Fibroblast of peridontal ligament (primary cell): ENCODE results near the gene TSPAN6.

Source experiments
- DNase-seq: peaks from one replicate; pipeline ENCODE4 v3.0.0-alpha.2; 2010; ENCODE audit errors: extremely low read depth

The TSPAN6 gene

GRCh38 chrX:100636321-100636991 is at the start of gene TSPAN6:
TSPAN6 (minus strand) TSS chrX:100636806; CDS start chrX:100636694, 112 bp downstream.
- DNase-seq = peak; percentile 89

- no peak for DNase-seq
Measured at GRCh38 chrX:100685997-100686305, 49.3 kb upstream of the TSPAN6 start.

GRCh38 chrX:100685284-100685996 is 48.8 kb upstream of the TSPAN6 start:
- peak; percentile 85 for DNase-seq

DNA sequence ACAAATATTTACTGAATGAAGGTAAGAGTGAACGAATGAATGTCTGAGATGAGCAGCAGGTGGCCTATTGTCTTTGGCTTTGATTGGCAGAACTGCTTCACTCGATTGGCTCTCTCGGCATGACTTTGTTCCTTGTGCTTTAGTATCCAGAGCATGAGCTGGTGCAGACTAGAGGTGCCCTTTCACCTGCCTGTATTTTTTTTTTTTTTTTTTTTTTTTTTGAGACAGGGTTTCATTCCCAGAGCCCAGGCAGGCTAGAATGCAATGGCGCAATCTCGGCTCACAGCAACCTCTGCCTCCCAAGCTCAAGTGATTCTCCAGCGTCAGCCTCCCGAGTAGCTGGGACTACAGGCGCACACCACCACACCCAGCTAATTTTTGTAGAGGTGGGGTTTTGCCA is 46.3 kb upstream of the TSPAN6 start:
- DNase-seq = no peak

GRCh38 chrX:100681599-100681998 is 45.0 kb upstream of the TSPAN6 start:
- DNase-seq = no peak

- peak; percentile 29 for DNase-seq
Measured at GRCh38 chrX:100680756-100681155, 44.1 kb upstream of the TSPAN6 start.

- DNase-seq = no peak
Measured at GRCh38 chrX:100677611-100678181, 41.1 kb upstream of the TSPAN6 start.

- no peak for DNase-seq
Measured at GRCh38 chrX:100674705-100675104, 38.1 kb upstream of the TSPAN6 start.

- peak; percentile 70 for DNase-seq
Measured at GRCh38 chrX:100673397-100673953, 36.9 kb upstream of the TSPAN6 start.

- DNase-seq = no peak
Measured at GRCh38 chrX:100672966-100673365, 36.4 kb upstream of the TSPAN6 start.

GRCh38 chrX:100663642-100664041 is 27.0 kb upstream of the TSPAN6 start:
- no peak for DNase-seq

- DNase-seq = no peak
Measured at GRCh38 chrX:100662796-100663195, 26.2 kb upstream of the TSPAN6 start.

GRCh38 chrX:100662170-100662569 is 25.6 kb upstream of the TSPAN6 start:
- DNase-seq = no peak

GRCh38 chrX:100659431-100660137 is 23.0 kb upstream of the TSPAN6 start:
- peak; percentile 25 for DNase-seq

DNA sequence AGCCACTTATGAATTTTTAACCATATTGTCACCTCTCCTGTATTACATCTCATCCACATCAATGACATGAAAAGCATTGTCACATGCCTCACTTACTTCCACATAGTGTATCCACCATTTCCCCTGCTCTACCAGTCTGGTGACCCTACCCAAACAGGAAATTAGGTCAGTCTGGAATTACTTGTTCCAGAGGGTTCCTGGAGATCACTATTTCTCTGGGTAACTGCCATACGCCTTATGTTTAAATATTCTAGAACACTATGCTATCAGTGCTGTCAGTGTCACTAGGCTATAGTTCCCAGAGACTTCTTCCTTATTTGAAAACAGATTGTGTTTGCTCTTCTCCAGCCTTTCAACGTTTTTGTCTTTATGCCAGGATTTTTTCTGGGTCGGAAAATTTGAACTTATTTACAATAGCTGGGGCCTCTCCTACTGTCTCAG is 22.4 kb upstream of the TSPAN6 start:
- DNase-seq = no peak

GRCh38 chrX:100654261-100654660 is 17.7 kb upstream of the TSPAN6 start:
- peak; percentile 35 for DNase-seq

DNA sequence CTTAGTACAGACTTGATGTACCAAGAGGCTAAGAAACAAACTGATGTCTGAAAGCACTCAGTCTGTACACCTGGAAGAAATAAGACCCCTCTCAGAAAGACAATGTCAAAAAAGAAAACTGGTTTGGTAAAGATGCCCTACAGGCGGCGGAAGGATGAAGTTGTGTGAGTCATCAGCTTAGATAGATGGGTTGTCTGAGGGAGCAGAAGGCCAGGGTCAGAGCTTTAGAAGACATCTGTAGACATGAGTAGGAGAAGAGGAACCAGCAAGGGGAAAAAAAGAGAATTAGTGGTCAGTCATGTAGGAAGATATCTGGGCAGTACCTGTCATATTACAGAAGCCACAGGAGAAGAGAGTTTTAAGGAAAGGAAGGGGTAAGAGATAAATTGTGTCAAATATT is 15.7 kb upstream of the TSPAN6 start:
- DNase-seq = no peak

DNA sequence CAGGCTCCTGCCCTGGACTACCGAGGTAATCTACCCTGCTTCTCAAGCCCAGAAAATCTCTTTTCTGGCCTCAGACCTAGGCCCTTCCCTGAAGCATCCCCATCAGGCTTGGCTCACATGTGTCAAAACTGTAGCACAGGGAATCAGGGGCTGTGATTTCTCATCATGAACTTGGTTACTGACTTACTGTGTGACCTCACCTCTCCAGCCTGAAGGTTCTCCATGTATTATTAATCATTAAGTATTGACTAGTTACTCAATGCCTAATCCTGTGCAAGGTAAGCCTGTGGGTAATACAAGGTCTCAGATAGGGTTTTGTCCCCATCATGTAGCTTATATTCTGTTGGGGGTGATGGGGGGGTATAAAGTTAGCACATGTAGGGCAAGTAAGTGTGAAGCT is 14.2 kb upstream of the TSPAN6 start:
- DNase-seq = no peak

- DNase-seq = peak; percentile 92
Measured at GRCh38 chrX:100649550-100650356, 13.1 kb upstream of the TSPAN6 start.

DNA sequence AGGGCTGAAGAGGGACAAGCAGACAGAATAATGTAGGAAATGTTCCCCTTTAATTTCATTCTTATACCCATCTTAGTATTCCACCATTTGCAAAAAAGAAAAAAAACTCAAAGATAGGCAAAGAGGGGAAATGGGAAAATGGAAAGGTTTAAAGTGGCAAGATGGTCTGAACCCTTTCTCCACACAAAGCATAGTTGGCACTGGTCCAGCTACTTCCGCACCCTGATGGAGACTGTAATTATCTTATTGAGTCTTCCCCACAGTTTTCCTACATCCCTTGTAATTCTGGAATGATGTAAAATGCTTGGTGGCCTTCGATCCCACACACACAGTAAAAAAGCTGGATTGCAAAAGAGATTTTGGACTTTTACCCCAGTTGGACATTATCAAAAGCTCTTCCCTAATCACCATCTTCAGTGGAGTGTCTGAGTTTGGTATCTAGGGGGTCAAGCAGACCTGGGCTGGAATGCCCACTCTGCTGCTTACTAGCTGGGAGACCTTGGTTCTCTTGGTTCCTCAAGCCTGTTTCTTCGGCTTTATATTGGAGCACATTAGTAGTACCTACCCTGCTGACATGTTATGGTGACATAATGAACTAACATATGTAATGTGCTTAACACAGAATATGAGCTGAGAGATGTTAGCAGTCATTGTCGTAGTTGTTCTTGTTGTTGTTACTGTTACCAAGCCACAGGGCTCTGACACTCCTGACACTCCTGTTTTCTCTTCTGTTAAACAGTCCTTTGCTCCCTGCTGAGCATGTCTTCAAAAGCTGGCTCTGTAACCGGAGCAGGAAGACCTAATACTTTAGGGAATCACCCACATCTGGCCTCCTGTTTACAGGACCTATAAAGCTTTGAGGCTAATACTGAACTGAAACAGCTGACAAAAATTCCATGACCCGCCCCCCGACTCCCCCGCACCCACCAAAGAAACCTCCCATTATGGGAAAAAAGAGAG is 12.1 kb upstream of the TSPAN6 start:
- peak; percentile 75 for DNase-seq
